Daoy (cell line): Measurements from ENCODE around the gene RNF181. TPM values are rescaled to one million over a fixed set of nuclear protein-coding genes. Genes with fewer than 3 reads are reported as not detected.
"Not testable (repeated sequence)": the region's sequence is repeated elsewhere in the genome, so short reads cannot be mapped to it uniquely, and the experiment has no call there.

Source experiments
- DNase-seq: peaks from one replicate; pipeline ENCODE4 v3.0.0-alpha.2; 2015; ENCODE audit warnings: low read depth
- total RNA-seq: library from RNA; depleted of rRNA; stranded (reverse); fragments of >200 nt; shearing (Covaris generic); gene quantifications from 2 replicates; pipeline ENCODE4 v1.2.3, GENCODE V29; 2014; rRNA removed

Gene RNF181
- total RNA-seq, 1 experiment from 2014 or later = 314 TPM

DNA sequence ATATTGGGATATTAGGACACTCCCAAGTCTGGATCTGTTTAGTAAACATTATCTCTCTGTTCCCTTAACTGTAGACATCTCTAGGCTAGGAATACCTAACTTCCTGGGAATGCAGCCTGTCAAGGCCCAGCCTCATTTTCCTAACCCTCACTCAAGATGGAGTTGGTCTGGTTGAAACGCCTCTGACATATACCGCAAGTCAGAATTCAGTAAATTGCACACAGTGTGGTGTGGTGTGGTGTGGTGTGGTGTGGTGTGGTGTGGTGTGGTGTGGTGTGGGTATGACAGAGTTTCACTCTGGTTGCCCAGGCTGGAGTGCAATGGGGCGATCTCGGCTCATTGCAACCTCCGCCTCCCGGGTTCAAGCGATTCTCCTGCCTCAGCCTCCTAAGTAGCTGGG lies 19.2 kb downstream of the RNF181 start:
- DNase-seq = not testable (repeated sequence)

DNA sequence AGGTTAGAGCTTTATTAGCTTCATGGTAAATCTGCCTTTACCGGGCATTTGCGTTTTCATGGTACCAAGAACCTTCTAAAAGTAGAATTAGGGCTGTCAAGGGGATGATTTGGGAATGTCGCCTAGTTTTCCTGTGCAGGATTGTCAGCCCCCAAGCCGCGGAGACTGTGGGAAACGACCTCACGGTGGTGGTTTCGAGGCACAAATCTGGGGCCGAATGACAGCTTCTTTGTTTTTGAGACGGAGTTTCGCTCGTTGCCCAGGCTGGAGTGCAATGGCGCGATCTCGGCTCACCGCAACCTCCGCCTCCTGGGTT lies 19.8 kb downstream of the RNF181 start:
- DNase-seq = no peak

DNA sequence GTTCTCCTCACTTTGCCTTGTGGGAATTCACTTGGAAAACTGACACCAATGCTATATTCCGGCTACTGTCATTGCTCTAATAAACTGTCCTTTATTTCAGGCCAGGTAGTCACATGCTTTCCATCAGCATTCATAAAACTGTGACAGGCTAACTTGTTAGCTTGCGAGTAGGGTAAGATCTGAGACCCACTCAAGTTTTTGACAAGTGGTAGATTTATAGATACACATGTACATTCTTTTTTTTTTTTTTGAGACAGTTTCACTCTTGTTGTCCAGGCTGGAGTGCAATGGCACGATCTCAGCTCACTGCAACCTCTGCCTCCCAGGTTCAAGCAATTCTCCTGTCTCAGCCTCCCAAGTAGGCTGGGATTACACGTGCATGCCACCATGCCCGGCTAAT lies 22.2 kb downstream of the RNF181 start:
- not testable (repeated sequence) for DNase-seq

DNA sequence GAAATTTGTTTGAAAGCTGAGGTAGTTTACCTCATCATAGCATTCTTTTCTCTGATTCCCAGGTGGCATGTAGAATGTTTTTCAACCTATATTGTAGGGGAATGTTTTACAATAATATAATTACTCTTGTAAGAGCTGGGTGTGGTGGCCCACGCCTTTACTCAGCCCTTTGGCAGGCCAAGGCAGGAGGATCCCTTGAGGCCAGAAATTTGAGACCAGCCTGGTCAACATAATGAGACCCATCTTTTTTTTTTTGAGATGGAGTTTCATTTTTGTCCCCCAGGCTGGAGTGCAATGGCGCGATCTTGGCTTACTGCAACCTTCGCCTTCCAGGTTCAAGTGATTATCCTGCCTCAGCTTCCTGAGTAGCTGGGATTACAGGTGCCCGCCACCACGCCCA lies 24.1 kb downstream of the RNF181 start:
- no peak for DNase-seq

DNA sequence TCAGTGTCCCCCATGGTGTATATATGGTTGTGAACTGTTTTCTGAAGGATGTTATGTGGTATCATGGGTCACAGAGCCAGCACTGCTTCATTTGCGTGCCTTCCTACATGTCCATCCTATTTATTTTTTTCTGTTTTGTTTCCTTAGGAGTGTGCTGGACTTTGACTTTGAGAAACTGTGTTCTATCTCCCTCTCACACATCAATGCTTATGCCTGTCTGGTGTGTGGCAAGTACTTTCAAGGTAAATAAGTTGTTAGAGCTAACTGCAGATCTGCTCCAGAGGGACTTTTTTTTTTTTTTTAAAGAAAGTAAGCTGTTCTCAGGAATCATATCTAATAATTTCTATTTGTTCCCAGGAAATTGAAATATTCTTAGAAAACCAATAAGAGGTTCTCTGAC lies 25.8 kb downstream of the RNF181 start:
- no peak for DNase-seq

DNA sequence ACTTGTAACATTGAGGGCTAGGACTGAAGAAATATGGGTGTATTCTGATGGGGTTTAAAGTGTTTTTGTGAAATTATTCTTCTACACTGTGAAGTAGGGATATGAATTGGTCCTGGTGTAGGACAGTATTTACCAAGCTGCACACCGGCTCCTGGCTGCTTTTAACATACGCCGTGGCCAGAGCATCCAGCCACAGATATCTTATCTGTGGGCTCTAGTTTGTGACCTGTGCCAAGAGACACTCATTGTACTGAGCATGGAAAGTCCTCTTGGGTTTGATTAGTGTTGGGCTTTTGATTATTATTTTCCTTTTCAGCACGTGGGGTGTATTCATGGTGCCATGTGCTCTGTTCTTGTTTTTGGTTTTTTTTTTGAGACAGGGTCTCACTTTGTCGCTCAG lies 28.4 kb downstream of the RNF181 start:
- DNase-seq = no peak

DNA sequence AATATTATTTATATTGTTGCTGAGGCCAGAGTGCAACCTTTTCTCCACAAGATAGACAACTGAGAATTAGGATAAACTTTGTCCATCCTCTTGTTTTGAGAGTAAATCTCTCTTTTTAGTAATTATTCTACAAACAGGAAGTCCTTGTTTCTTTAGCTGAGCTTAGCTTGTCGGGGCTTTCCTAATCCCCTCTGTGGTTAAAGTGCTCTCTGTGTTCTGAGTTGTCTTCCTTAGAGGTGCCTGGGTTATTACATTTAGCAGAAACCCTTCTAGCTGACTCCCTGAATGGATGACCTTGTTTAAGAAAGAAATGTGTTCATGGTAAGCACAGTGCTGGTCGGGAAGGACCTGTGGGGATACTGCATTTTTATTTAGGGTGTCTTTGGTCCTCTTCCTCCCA lies 33.1 kb downstream of the RNF181 start:
- no peak for DNase-seq

DNA sequence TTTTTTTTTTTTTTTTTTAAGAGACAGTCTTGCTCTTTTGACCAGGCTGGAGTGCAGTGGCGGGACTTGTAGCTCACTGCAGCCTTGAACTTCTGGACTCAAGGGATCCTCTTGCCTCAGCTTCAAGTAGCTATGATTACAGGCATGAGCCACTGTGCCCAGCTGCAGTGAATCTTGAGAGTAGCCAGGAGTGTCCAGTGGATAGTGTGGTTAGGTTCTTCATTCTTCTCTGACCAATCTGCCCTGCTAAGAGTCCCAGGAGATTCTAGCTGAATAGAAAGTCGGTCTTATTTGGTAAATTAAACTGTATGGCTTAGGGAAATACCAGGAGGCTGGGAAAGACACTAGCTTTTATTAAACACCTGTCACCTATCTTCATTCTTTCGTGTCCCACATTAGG lies 35.8 kb downstream of the RNF181 start:
- no peak for DNase-seq

DNA sequence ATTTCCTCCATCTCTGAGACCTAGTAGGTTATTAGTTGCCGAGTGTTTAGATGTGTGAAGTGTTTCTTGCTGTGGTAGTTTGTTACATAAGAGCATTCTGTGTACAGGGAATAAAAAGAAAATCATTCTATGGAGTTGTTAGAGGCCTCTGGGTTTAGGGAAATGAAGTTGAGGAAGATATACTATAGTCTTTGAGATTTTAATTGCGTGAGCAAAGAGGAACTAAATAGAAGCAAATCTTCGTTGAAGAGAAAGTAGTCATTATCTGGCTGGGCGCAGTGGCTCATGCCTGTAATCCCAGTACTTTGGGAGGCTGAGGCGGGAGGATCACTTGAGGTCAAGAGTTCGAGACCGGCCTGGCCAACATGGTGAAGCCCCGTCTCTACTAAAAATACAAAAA lies 39.5 kb downstream of the RNF181 start:
- no peak for DNase-seq

DNA sequence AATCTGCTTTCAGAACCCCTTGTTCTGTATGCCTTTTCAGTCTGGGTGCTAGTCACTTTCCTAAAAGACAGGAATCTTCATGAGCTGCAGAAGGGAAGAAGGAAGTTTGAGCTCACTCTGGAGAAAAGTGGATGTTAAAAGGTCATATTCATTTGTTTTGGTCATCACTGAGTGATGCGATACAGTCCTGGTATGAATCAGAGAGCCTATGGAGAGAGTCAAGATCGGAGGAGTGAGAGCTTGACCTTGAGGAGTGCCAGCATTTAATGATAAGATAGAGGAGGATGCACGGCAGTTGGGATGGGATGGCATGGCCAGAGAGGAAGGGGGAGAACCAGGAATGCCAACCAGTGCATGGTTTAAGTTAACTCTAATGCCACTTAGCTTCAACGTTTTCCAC lies 40.1 kb downstream of the RNF181 start:
- no peak for DNase-seq

DNA sequence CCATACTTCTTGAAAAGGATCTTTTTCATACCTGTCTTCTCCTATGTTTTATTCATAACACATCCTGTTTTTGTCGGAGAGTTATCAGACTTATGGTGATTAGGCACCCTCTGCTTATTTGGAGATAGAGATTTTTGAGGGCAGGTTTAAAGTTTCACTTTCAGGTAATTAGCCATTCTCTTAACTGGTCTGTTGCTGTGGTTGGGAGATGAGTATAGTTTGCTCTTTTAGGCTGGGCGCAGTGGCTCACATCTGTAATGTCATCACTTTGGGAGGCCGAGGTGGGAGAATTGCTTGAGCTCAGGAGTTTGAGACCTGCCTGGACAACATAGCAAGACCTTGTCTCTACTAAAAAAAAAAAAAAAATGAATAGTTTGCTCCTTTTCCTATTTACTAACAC lies 47.2 kb downstream of the RNF181 start:
- DNase-seq = no peak

DNA sequence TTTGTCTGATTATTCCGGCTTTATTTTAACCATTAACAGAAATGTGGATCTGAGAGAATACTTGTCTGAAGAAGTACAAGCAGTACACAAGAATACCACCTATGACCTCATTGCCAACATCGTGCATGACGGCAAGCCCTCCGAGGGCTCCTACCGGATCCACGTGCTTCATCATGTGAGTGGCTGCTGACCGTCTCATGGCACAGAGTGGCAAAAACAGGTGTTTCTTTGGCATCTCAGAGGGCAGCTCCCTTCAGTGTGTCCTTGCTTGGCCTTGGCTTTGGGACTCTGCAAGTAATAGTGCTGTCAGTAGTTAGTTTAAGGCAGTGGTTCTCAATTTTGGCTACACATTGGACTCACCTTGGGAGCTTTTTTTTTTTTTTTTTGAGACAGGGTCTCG lies 49.4 kb downstream of the RNF181 start:
- DNase-seq = no peak

DNA sequence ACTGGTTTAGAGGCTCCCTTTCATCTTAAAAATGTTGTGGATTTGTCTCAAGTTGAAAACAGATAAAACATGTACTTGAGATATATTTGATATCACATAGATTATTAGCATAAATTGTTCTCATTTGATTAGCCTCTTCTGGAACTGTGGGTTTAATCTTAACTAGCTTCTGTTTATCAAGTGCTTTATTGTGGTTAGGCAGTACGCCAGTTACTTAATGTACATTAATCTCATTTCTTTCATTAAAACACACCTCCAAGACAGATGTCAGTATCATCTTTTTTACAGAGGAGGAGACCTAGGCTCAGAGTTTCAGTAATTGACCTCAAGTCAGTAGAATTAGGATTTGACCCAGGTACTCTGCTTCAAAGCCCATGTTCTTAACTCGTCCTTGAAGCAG lies 50.6 kb downstream of the RNF181 start:
- no peak for DNase-seq

Other genes with a start within 250 kb of the RNF181 start
- 11.4 and 18.8 TPM in 2 replicates for gene RETSAT, start 241.2 kb upstream of the RNF181 start, total RNA-seq
- gene ELMOD3, start 241.0 kb upstream of the RNF181 start, total RNA-seq = 7.5 and 8.5 TPM in 2 replicates
- 123 and 141 TPM in 2 replicates for gene CAPG, start 185.4 kb upstream of the RNF181 start, total RNA-seq
- 0.34 TPM in 1 of 2 replicates, not detected in the other for gene SH2D6, start 177.0 kb upstream of the RNF181 start, total RNA-seq
- gene MAT2A, start 56.6 kb upstream of the RNF181 start, total RNA-seq = 55.8 and 63.8 TPM in 2 replicates
- gene GGCX, start 34.3 kb upstream of the RNF181 start, total RNA-seq = 23.3 and 60.0 TPM in 2 replicates
- 6.0 and 9.8 TPM in 2 replicates for gene VAMP8, start 18.2 kb upstream of the RNF181 start, total RNA-seq
- 2.1 and 2.6 TPM in 2 replicates for gene VAMP5, start 11.3 kb upstream of the RNF181 start, total RNA-seq
- 0.65 and 4.0 TPM in 2 replicates for gene TMEM150A, start 7.0 kb downstream of the RNF181 start, total RNA-seq
- gene C2orf68, start 16.3 kb downstream of the RNF181 start, total RNA-seq = 9.4 and 20.0 TPM in 2 replicates
- 87.5 and 123 TPM in 2 replicates for gene USP39, start 20.4 kb downstream of the RNF181 start, total RNA-seq
- gene SFTPB, start 72.5 kb downstream of the RNF181 start, total RNA-seq = not detected in 2 replicates
- not detected in 2 replicates for gene GNLY, start 98.6 kb downstream of the RNF181 start, total RNA-seq
- 10.0 and 17.7 TPM in 2 replicates for gene ATOH8, start 158.2 kb downstream of the RNF181 start, total RNA-seq